CD4-positive, alpha-beta T cell treated with Interleukin-1 beta for 1 hour (primary cell): Measurements from ENCODE around the gene FMNL3.
A peak's percentile ranks its signal among the peaks of the same experiment; 100 is the strongest.
"Not testable (repeated sequence)": the region's sequence is repeated elsewhere in the genome, so short reads cannot be mapped to it uniquely, and the experiment has no call there.

Experiments
- DNase-seq, 2 donors: peaks; one replicate each; pipeline ENCODE4 v3.0.0-alpha.2; 2020 to 2022

The FMNL3 gene

DNA sequence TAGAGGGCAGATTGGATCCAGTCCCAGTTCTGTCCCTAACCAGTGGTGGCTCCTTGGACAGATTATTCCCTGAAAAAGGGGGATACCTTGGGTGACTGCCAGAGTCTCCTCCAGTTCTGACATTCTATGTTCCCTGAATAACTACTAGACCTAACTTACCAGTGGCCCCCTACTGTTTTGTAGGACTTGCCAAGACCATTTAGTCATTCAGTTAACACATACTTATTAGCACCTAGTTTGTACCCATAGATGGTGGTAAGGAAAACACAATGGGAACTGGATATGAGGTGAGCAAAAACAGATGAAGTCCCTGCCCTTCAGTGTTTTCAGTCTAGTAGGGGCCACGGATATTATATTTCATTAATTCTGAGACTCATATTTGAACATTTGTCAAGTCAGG, 80.4 kb downstream of the FMNL3 start:
- no peak for DNase-seq

GRCh38 chr12:49626169-49626835, 80.9 kb downstream of the FMNL3 start:
- peak in 1 of 2 donors; percentile 25 for DNase-seq

- no peak for DNase-seq
These were observed 82.2 kb downstream of the FMNL3 start for GRCh38 chr12:49624921-49625577.

GRCh38 chr12:49623142-49623904, 83.9 kb downstream of the FMNL3 start, which contains the start of gene PRPF40B:
TSS of gene PRPF40B (plus strand) at chr12:49623561. CDS start at chr12:49623591, 30 bp downstream.
- DNase-seq = peak; percentile 89 to 91

DNA sequence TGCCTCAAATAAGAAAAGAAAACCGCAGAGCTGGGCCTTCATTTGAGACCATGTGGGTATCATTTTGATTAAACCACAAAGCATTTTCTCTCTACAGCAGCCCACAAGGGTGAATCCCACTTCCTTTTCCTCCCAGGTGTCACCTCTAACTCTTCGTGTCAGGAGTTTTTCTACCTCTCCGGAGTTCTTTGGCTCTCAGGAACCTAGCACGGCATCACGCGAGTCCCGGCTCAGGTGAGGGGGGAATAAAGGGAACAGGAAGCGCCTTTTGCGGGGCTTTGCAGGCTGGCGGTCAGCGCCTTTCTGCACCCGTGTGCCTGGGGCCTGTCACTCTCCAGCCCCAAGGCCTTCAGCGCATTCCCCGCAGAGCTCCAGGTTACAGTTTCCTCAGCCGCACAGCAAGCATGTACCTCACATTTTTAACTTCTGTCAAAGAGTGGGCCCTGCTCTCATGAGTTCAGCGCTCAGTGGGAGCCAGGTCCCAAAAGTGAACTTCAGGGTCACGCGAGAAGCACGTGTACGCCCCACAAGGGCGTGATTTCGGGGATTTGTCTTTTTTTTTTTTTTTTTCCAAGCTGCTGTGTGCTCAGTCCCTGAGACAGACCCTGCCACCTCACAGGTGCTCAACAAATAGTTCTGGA, 84.6 kb downstream of the FMNL3 start:
- peak; percentile 28 to 71 for DNase-seq

DNA sequence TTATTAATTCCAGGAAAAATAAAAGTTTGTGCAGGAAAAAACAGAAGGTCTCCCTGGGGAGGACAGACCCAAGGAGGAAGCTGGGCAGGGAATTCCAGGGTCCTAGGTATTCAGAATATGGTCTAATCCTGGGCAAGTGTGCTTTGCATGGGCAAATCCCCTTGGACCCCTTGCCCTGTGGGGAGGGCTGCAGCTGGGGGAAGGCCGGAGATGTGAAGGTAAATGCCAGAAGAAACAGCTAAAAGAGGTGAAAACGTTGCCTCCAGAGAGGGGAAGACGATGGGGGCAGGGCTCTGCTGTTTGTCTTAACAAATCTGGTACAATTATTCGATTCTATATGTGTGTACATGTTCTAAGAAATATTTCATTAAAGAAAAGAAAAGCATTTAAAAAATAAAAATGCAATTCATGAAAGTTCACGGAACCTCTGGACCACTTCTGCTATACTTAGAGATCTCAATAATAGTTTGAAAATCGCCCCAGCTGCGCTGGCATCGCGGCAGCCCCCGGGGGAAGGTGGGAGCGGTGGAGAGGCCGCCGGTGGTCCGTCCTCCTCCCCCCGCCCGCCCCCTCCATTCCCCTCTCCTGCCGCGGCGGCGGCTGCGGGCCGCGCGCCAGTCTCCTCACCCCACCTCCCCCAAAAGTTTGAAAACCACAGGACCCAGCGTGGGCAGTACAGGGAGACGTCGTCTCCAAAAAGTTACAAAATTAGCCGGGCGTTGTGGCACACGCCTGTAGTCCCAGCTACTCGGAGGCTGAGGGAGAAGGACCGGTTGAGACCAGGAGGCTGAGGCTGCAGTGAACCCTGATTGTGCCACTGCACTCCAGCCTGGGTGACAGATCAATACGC, 85.3 kb downstream of the FMNL3 start:
- no peak for DNase-seq

DNA sequence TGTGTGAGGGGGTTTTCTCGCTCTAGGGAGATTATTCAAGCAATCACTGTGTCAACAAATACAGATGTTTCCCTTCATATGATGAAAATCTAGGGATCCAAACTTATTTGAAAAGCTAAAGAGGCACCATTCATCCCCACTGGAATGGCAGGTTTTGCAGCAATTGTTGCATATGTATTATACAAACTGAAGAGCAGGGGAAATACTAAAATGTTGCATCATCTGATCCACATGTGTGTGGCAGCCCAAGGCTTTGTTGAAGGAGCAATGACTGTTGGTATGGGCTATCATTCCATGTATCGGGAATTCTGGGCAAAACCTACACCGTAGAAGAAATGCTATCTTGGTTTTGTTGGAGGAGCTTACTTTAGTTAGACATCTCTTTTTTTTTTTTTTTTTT, 87.9 kb downstream of the FMNL3 start:
- DNase-seq = no peak

DNA sequence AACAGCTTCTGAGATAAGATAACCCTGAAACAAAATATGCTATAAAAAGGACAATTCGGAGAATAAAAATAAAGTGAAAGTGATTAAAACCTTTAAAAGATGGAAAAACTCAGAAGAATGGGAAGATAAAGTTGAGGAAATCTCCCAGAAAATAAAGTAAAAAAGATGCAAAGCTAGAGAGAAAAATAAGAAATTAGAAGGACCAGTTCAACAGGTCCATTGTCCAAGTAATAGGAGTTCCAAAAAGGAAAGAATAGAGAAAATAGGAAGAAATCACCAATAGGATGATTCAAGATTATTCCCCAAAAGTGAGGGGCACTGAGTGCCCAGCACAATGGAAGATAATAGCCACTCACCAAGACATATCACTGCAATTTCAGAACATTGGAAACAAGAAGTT, 88.6 kb downstream of the FMNL3 start:
- DNase-seq = no peak

DNA sequence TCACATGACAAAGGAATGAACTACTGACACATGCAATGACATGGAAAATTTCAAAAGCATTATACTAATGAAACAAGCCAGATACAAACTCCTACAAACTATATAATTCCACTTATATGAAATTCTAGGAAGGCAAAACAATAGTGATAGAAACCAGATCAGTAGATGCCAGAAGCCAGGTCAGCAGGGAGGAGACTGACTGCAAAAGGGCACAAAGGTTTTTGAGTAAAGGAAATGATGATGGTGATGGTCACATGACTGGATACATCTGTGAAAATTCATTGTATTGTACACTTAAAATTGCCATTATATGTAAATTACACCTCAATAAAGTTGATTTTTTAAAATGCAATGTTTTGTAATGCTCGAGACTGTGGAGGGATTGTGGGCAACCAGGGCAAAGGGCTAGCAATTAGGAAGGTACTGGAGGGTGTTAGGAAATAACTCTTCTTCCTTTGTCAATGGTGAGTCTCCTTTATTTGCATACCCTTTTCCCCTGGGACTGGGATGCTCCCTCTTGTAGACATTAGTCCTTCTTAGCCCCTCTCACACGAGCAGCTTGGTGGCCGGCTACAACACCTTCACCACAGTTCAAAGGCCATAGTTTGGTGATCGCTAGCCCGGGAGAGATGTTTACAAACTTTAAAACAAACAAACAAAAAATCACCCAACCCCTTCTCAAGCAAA, 90.5 kb downstream of the FMNL3 start:
- DNase-seq = no peak

- no peak for DNase-seq
These were observed 91.5 kb downstream of the FMNL3 start for GRCh38 chr12:49615725-49616124.

DNA sequence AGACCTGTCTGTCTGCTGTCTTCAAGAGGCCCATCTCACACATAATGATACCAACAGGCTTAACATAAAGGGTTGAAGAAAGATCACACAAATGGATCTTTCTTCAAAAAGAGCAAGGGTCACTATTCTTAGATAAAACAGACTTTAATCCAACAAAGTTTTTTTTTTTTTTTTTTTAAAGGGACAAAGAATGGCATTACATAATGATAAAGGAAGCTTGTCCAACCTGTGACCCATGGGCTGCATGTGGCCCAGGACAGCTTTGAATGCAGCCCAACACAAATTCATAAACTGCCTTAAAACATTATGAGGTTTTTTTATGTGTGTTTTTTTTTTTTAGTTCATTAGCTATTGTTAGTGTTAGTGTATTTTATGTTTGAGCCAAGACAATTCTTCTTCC, 95.0 kb downstream of the FMNL3 start:
- DNase-seq = no peak

DNA sequence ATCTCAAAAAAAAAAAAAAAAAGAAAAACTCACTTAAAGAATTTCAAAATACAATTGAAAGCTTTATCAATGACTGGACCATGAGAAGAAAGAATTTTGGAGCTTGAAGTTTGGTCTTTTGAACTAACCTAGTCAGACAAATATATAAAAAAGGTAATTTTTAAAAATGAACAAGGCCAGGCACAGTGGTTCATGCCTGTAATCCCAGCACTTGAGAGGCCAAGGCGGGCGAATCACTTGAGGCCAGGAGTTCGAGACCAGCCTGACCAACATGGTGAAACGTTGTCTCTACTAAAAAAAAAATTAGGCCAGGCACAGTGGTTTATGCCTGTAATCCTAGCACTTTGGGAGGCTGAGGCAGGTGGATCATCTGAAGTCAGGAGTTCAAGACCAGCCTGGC, 96.4 kb downstream of the FMNL3 start:
- DNase-seq = not testable (repeated sequence)

- no peak for DNase-seq
These were observed 97.4 kb downstream of the FMNL3 start for GRCh38 chr12:49609875-49610154.

GRCh38 chr12:49609059-49609874, 97.9 kb downstream of the FMNL3 start:
- DNase-seq = no peak

DNA sequence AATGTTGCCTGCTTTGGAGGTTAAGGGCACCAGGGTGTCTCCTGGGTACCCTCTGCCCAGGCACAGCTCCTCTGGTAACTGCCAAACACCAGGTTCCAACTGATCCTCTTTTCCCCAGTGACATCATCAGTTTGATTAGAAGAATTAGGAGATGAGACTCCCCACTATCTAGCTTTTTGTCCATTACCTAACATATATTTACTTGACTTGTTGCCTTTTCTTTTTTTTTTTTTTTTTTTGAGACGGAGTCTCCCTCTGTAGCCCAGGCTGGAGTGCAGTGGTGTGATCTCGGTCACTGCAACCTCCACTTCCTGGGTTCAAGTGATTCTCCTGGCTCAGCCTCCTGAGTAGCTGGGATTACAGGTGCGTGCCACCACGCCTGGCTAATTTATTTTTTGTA, 101.7 kb downstream of the FMNL3 start, which contains the start of gene FAM186B:
FAM186B (minus strand) TSS at position 101 of the 400 bp plus-strand sequence. CDS start 162 bp downstream, outside the sequence.
- not testable (repeated sequence) for DNase-seq

GRCh38 chr12:49604856-49605255, 102.3 kb downstream of the FMNL3 start:
- no peak for DNase-seq

GRCh38 chr12:49603721-49604120, 103.5 kb downstream of the FMNL3 start:
- DNase-seq = no peak

DNA sequence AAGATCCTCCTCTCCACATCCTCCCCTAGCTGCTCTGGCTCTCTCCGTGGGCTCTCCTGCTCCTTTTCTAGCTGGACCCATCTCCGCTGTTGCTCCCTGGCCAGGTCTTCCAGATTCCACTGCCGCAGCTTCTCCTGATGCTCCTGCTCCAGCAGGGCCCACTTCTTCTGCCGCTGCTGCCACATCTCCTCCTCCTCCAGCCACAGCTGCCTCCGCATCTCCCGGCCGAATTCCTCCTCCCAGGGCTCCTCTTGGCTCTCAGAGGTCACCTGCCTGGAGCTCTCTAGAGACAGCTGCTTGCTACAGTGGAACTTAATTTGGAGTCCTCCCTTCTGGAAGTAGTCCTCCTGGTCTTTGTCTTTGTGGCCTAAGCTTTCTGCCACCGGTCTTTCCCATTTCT, 107.2 kb downstream of the FMNL3 start:
- no peak for DNase-seq

DNA sequence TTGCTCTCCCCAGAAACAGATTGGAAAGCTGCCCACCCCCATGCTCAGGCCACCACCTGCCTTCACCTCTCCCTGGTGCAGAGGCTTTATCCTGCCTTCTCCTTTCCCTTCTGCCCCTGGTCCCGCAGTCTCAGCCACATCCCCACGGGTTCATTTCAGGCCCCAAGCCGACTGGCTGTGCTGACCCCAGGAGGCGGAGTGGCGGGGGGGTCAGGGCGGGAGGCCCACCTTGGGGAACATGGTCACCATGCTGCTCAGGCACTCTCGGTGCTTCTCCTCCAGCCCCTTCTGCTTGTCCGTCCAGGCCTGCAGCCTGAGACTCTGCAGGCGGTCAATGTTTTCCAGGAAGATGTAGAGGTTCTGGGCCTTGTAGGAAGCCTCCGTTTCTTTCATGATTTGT, 108.7 kb downstream of the FMNL3 start:
- no peak for DNase-seq

DNA sequence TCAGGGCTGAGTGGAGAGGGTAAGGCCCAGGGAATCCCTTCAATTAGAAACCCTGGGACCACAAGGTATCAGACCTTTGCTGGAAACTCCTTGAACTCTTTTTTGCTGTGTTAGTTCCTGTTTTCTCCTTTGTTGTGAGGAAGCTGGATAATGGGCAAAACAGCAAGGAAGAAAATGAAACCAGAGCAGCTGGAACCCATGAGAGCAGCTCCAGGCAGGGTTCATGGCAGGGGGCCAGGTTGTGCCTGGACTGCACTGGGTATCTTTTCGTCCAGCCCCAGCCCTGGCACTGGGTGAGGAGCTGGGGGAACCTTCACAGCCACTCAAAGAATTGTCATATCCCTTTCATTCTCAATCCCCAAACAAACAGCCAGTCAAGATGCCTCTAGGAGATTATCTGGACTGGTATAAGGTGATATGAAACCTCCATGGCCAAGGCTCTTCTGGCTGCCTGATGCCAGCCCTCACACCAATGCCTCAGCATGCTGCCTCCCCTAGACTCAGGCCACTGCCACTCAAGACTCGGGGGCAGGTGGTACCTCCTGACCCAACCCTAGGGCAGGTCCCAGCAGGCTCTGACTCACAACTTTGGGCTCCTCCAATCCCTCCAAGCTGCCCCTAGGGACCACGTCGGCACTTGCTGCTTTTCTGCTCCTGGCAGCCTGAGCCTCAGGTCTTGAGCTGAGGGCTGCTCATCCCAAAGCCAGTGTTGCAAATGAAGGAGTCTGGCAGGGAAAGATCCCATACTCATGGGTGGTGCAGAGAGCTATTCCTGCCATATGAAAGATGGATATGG, 118.3 kb downstream of the FMNL3 start:
- DNase-seq = no peak
